Coronary artery (tissue), 2 donors: ENCODE results near the gene NRCAM.

Source experiments
- DNase-seq: peaks from one replicate; pipeline ENCODE4 v3.0.0-alpha.2; 2017; ENCODE audit warnings: low spot score
- H3K27ac ChIP-seq, 2 donors: fragments of 200-600 bp; sonication (generic); one replicate each; pipeline ENCODE4 v1.5.1; 2016 to 2019
- H3K4me3 ChIP-seq: fragments of 200-600 bp; sonication (generic); 2 replicates; pipeline ENCODE4 v1.5.1; 2016; ENCODE audit warnings: mild to moderate bottlenecking, moderate library complexity
- CTCF ChIP-seq: fragments of 200-600 bp; sonication (generic); IDR thresholded peaks from one replicate; pipeline ENCODE4 v1.5.1; 2019; ENCODE audit warnings: antibody characterized with exemption

Gene NRCAM

GRCh38 chr7:108427766-108428165 lies 28.5 kb downstream of the NRCAM start:
- Histone ChIP-seq H3K4me3 (no peak overlapping the region), H3K27ac (no peak overlapping the region)
- no peak for DNase-seq
- TF ChIP-seq CTCF, result no peak

- DNase-seq, result no peak
- Histone ChIP-seq H3K27ac (no peak overlapping the region), H3K4me3 (no peak overlapping the region)
- no peak for TF ChIP-seq CTCF
These were observed 30.4 kb downstream of the NRCAM start for GRCh38 chr7:108425714-108426275.

GRCh38 chr7:108424013-108424412 lies 32.2 kb downstream of the NRCAM start:
- Histone ChIP-seq H3K27ac (no peak overlapping the region), H3K4me3 (no peak overlapping the region)
- TF ChIP-seq CTCF, result no peak
- DNase-seq, result no peak

- Histone ChIP-seq H3K27ac (no peak overlapping the region), H3K4me3 (no peak overlapping the region)
- TF ChIP-seq CTCF, result no peak
- no peak for DNase-seq
These were observed 32.9 kb downstream of the NRCAM start for GRCh38 chr7:108423089-108423989.

GRCh38 chr7:108421720-108422331 lies 34.4 kb downstream of the NRCAM start:
- TF ChIP-seq CTCF, result no peak
- no peak overlapping the region for H3K27ac ChIP-seq
- H3K4me3 ChIP-seq, result no peak overlapping the region
- no peak for DNase-seq

- DNase-seq, result no peak
- H3K27ac ChIP-seq, result no peak overlapping the region
- H3K4me3 ChIP-seq, result no peak overlapping the region
- no peak for TF ChIP-seq CTCF
These were observed 36.0 kb downstream of the NRCAM start for GRCh38 chr7:108419961-108420908.
